ENCODE results near the gene KRTAP5-6. TPM values are rescaled to one million over a fixed set of nuclear protein-coding genes. Genes with fewer than 3 reads are reported as not detected.

Gene KRTAP5-6
- total and polyA plus RNA-seq, 2 donors (not counting 1 experiment from before 2014, with no cell fraction given) = not detected

DNA sequence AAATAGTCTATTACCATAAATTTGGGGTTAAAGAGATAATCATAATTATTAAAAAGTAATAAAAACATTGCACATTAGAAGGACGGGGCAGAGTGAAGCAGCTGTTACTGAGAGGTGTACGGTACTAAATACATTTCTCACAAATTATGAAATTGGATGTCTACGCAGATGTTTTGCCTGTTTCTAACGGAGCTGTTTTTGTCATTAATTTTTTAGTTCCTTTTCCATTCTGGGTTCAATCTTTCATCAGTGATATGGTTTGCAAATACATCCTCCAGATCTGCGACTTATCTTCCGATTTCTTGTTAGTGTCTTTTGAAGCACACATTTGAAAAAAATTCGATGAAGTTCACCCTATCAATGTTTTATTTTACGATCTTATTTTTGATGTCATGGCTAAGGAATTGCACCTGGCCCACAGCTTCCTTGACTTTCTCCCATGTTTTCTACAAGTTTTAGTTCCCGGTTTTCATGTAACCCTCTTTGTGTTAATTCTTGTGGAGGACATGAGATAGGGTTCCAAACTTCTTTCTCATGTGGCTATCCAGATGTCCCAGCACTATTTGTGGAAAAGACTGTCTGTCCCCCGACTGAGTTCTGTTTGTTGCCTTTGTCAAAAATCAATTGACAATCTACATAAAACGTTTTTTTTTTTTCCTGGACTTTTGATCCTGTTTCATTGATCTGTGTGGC is 21.3 kb upstream of the KRTAP5-6 start:
- ATAC-seq (ENCODE audit: low read depth) = no peak
- Histone ChIP-seq H3K27ac (ENCODE audit: low read length in 2 of 2) (no peak overlapping the region), H3K79me2 (ENCODE audit: control insufficient read depth, insufficient read depth, low read length) (no peaks in the 10 kb centered on the region), H3K36me3 (replicated peaks in 1 of 2; ENCODE audit: control extremely low read depth in 1 of 2, control insufficient read depth in 1 of 2, extremely low read depth in 1 of 2, insufficient read depth in 2 of 2, low read length in 1 of 2) (no peaks in the 10 kb centered on the region), H3K9me3 (ENCODE audit: control extremely low read depth in 1 of 3, control insufficient read depth in 2 of 3, insufficient read depth in 1 of 3, low read length in 2 of 3) (peaks cover 0 to 4% (median 0%) of the 10 kb centered on the region in 3 donors), H3K4me1 (ENCODE audit: control insufficient read depth in 2 of 2, insufficient read depth in 2 of 2, low read length in 2 of 2) (no peaks in the 10 kb centered on the region), H2AFZ (ENCODE audit: insufficient read depth, low read depth, low read length, poor library complexity, severe bottlenecking) (no peak overlapping the region), H3K4me3 (ENCODE audit: control extremely low read depth in 1 of 5, extremely low read depth in 1 of 5, insufficient read depth in 1 of 5, low read depth in 2 of 5, low read length in 4 of 5) (no peak overlapping the region), H4K20me1 (ENCODE audit: control insufficient read depth, insufficient read depth, low read length, poor library complexity, severe bottlenecking) (no peaks in the 10 kb centered on the region), H3K4me2 (replicated peaks; ENCODE audit: low read depth, low read length, poor library complexity, severe bottlenecking) (no peak overlapping the region), H3K9ac (ENCODE audit: low read length) (no peak overlapping the region), H3K27me3 (replicated peaks in 1 of 4; ENCODE audit: control extremely low read depth in 1 of 4, control insufficient read depth in 3 of 4, insufficient read depth in 4 of 4, low read length in 3 of 4) (no peaks in the 10 kb centered on the region)
- no peak for DNase-seq
- H3K27me3 Mint-ChIP-seq = peaks cover 30% of the 10 kb centered on the region
- H3K27ac Mint-ChIP-seq = no peak overlapping the region
- POLR2A ChIA-PET = no interaction called here
- no peaks in the 10 kb centered on the region for H3K4me1 Mint-ChIP-seq
- H3K9me3 Mint-ChIP-seq (ENCODE audit: insufficient read depth) = no peaks in the 10 kb centered on the region
- H3K4me3 Mint-ChIP-seq = no peak overlapping the region
- intact Hi-C loops (cut with micrococcal nuclease) = no loop called here
- CTCF ChIA-PET = interaction anchor here (1.0 to 1.9 kb wide), 3 partner anchors 18 to 157 kb away, joined by 3 to 8 read pairs (median 7); no protein-coding TSS in a partner anchor
- WGBS (ENCODE audit: insufficient coverage) = 94% methylated on average over 7 of the region's 11 CpGs
- no peak for TF ChIP-seq EZH2 (IDR thresholded peaks at IDR 0.05; ENCODE audit: borderline replicate concordance, insufficient read depth, low read depth, low read length, poor library complexity, severe bottlenecking)
- TF ChIP-seq, protein P1, sequence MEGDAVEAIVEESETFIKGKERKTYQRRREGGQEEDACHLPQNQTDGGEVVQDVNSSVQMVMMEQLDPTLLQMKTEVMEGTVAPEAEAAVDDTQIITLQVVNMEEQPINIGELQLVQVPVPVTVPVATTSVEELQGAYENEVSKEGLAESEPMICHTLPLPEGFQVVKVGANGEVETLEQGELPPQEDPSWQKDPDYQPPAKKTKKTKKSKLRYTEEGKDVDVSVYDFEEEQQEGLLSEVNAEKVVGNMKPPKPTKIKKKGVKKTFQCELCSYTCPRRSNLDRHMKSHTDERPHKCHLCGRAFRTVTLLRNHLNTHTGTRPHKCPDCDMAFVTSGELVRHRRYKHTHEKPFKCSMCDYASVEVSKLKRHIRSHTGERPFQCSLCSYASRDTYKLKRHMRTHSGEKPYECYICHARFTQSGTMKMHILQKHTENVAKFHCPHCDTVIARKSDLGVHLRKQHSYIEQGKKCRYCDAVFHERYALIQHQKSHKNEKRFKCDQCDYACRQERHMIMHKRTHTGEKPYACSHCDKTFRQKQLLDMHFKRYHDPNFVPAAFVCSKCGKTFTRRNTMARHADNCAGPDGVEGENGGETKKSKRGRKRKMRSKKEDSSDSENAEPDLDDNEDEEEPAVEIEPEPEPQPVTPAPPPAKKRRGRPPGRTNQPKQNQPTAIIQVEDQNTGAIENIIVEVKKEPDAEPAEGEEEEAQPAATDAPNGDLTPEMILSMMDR (IDR thresholded peaks at IDR 0.05) = no peak

DNA sequence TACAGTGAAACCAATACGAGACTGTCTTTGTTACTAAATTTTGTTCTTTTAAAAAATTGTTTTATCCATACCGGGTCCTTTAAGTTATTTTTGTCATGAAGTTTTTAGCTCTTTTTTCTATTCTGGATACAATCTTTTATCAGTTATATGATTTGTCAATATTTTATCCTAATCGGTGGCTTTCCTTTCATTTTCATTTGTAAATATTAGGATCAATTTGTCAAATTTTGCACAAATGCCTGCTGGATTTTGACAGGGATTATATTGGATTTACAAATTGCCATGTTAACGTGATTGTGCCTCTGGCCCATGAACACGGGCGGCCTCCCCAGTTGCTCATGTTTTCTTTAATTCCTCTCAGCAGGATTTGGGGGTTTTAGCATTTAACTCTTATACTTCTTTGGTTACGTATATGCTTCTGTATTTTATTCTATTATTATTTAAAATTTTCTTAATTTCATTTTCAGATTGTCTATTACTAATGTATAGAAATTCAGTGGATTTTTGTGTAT is 20.7 kb upstream of the KRTAP5-6 start:
- Mint-ChIP-seq H3K27me3 (peaks cover 30% of the 10 kb centered on the region), H3K4me1 (no peaks in the 10 kb centered on the region), H3K27ac (no peak overlapping the region), H3K4me3 (no peak overlapping the region), H3K9me3 (ENCODE audit: insufficient read depth) (no peaks in the 10 kb centered on the region)
- ChIA-PET POLR2A (no interaction called here), CTCF (interaction anchor here (1.7 to 1.9 kb wide), 2 partner anchors 18 to 24 kb away, joined by 7 to 8 read pairs; no protein-coding TSS in a partner anchor)
- DNase-seq (no peak), ATAC-seq (ENCODE audit: low read depth) (no peak)
- Histone ChIP-seq H3K27me3 (replicated peaks in 1 of 4; ENCODE audit: control extremely low read depth in 1 of 4, control insufficient read depth in 3 of 4, insufficient read depth in 4 of 4, low read length in 3 of 4) (peaks cover 0 to 2% (median 0%) of the 10 kb centered on the region in 4 experiments), H3K9ac (ENCODE audit: low read length) (no peak overlapping the region), H3K27ac (ENCODE audit: low read length in 2 of 2) (no peak overlapping the region), H4K20me1 (ENCODE audit: control insufficient read depth, insufficient read depth, low read length, poor library complexity, severe bottlenecking) (no peaks in the 10 kb centered on the region), H3K79me2 (ENCODE audit: control insufficient read depth, insufficient read depth, low read length) (no peaks in the 10 kb centered on the region), H2AFZ (ENCODE audit: insufficient read depth, low read depth, low read length, poor library complexity, severe bottlenecking) (no peak overlapping the region), H3K4me2 (replicated peaks; ENCODE audit: low read depth, low read length, poor library complexity, severe bottlenecking) (no peak overlapping the region), H3K9me3 (ENCODE audit: control extremely low read depth in 1 of 3, control insufficient read depth in 2 of 3, insufficient read depth in 1 of 3, low read length in 2 of 3) (no peaks in the 10 kb centered on the region), H3K36me3 (replicated peaks in 1 of 2; ENCODE audit: control extremely low read depth in 1 of 2, control insufficient read depth in 1 of 2, extremely low read depth in 1 of 2, insufficient read depth in 2 of 2, low read length in 1 of 2) (no peaks in the 10 kb centered on the region), H3K4me1 (ENCODE audit: control insufficient read depth in 2 of 2, insufficient read depth in 2 of 2, low read length in 2 of 2) (no peaks in the 10 kb centered on the region), H3K4me3 (ENCODE audit: control extremely low read depth in 1 of 5, extremely low read depth in 1 of 5, insufficient read depth in 1 of 5, low read depth in 2 of 5, low read length in 4 of 5) (no peak overlapping the region)
- TF ChIP-seq, protein P1 (IDR thresholded peaks at IDR 0.05) = no peak
- no peak for TF ChIP-seq EZH2 (IDR thresholded peaks at IDR 0.05; ENCODE audit: borderline replicate concordance, insufficient read depth, low read depth, low read length, poor library complexity, severe bottlenecking)
- intact Hi-C loops (cut with micrococcal nuclease) = no loop called here
- WGBS (ENCODE audit: insufficient coverage) = no CpG with 5 or more reads among the region's 7 CpGs

Data from B cell (primary cell).